Non-pigmented ciliary epithelial cell (primary cell): Measurements from ENCODE around the gene CAMTA1.
"Not testable (repeated sequence)": the region's sequence is repeated elsewhere in the genome, so short reads cannot be mapped to it uniquely, and the experiment has no call there.

Source experiments
- DNase-seq: peaks from one replicate; pipeline ENCODE4 v3.0.0-alpha.2; 2010; ENCODE audit warnings: low read depth

Gene CAMTA1

GRCh38 chr1:7679159-7679872, 894.1 kb downstream of the CAMTA1 start:
- no peak for DNase-seq

- no peak for DNase-seq
These were observed 894.6 kb downstream of the CAMTA1 start for GRCh38 chr1:7679873-7680206.

GRCh38 chr1:7680207-7680954, 895.1 kb downstream of the CAMTA1 start:
- DNase-seq = no peak

DNA sequence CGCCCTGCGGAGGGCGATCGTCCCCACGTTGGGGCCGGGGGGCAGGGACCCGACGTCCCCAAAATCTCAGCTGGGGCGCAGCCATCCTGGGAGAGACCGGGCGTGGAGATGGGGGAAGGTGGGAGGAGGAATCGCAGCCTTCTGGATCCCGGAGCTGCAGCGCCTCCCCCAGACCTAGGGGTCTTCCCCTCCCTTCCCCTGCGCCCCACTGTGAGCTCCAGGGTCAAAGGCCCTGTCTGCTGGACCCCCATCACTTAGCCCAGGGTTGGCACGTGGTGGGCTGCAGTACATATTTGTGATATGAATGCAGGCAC, 895.7 kb downstream of the CAMTA1 start:
- no peak for DNase-seq

DNA sequence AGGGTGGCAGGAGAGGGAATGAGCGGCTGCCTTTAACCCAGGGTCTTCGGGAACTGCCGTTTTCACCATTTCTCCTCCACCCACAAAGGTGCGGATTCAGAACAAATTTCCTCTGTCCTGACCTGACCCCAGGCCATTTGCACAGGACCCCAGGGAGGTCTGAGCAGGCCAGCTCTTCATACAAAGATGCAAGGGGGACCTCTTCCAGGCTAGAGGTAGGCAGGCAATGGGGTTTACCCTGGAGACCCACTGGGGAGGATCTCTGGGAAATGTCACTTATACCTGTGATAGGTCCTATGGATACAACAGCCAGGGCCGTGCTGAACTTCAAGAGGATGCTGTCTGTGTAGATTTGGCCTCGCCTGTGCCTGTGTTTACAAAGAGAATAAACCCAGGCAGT, 896.1 kb downstream of the CAMTA1 start:
- DNase-seq = no peak

GRCh38 chr1:7683521-7683920, 898.3 kb downstream of the CAMTA1 start:
- DNase-seq = no peak

DNA sequence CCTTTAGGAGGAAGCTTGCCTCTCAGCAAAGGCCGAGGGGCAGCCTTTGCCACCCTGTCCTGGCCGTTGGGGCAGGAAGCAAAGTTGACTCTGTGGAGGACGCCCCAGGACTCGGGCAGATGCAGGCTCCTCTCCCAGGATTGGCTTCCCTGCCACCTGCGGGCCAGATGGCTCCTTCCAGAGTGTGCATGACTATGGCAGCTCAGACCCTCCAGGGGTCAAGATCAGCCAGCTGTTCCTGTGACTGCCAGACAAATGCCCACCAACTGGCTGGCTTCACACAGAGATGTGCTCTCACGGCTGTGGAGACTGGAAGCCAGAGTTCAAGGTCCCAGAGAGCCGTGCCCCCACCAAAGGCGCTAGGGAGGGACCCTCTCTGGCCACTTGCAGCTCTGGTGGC, 898.9 kb downstream of the CAMTA1 start:
- no peak for DNase-seq

DNA sequence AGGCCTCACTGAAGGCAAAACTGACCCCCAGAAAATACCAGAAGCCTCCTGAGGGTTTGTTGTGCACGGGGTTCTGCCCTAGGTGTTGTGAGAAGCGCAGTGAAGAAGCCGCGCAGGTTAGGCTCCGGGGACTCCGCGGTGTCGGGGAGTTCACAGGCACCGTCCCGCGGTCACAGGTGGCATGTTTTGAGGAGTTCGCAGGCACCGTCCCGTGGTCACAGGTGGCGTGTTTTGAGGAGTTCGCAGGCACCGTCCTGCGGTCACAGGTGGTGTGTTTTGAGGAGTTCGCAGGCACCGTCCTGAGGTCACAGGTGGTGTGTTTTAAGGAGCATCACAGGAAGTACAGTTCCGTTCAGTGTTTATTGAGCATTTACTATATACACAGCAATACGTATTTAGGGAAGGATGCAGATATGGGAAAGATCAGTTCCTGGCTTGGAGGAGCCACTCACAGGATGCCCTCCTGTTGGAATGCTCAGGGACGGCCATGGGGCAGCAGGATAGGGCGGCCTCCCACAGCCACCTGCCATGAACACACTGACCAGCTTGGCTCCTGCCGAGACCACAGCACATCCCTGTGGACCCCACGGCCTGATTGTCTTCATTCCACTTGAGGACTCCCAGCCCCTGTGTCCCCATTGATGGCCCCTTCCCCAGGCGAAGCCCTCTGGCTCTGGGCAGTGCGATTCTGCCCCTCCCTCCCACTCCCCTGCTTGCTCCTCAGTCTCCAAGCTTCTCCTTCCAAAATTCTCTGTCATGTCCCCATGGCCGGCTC, 899.8 kb downstream of the CAMTA1 start:
- no peak for DNase-seq

DNA sequence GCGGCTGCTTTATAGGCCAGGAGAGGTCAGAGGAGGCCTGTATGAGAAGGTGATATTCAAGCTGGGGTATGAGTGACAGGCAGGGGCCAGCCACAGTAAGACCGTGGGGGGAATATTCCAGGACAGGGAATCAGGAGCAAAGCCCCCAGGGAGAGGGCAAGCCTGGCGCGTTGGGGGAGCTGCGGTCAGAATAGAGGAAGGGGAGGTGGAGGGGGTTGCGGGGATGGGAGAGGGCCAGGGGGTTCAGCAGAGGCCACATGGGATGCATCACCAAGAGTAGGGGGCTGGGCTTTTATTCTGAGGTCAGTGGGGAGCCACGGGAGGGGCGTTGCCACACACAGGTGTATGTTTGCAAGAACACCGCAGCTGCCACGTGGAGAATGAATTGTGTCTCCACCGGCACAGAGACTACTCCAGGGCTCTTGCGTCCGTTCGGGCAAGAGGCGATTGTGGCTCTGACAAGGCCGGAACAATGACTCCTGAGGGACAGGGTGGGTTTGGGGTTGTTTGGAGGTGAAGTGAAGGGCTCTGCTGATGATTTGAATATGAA, 901.1 kb downstream of the CAMTA1 start:
- no peak for DNase-seq

GRCh38 chr1:7687411-7687810, 902.2 kb downstream of the CAMTA1 start:
- no peak for DNase-seq

GRCh38 chr1:7688659-7689058, 903.4 kb downstream of the CAMTA1 start:
- DNase-seq = no peak

DNA sequence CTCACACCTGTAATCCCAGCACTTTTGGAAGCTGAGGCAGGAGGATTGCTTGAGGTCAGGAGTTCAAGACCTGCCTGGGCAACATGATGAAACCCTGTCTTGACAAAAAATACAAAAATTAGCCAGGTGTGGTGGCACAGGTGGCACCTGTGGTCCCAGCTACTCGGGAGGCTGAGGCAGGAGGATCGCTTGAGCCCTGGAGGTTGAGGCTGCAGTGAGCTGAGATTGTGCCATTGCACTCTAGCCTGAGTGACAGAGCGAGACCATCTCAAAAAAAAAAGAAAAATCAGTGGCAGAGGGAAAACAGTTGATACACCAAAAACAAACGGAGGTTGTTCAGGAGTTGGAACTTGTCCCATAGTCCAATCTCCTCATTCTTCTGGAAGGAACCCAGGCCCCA, 904.1 kb downstream of the CAMTA1 start:
- DNase-seq = not testable (repeated sequence)

DNA sequence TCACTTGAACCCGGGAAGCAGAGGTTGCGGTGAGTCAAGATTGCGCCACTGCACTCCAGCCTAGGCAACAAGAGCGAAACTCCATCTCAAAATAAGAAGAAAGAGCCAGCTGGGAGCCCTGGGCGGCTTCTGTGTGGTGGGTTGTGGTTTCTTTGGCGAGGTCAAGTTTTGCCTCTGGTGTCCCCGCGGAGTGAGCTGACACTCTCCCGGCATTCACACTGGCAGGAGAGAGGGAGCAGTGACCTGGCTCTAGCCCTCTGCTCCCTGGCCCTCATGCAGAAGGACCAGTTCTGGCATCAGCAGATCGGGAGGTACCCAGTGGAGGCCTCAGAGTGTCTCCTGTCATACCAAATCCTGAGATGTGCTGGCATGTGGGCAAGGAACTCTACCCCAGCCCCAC, 904.8 kb downstream of the CAMTA1 start:
- DNase-seq = no peak

DNA sequence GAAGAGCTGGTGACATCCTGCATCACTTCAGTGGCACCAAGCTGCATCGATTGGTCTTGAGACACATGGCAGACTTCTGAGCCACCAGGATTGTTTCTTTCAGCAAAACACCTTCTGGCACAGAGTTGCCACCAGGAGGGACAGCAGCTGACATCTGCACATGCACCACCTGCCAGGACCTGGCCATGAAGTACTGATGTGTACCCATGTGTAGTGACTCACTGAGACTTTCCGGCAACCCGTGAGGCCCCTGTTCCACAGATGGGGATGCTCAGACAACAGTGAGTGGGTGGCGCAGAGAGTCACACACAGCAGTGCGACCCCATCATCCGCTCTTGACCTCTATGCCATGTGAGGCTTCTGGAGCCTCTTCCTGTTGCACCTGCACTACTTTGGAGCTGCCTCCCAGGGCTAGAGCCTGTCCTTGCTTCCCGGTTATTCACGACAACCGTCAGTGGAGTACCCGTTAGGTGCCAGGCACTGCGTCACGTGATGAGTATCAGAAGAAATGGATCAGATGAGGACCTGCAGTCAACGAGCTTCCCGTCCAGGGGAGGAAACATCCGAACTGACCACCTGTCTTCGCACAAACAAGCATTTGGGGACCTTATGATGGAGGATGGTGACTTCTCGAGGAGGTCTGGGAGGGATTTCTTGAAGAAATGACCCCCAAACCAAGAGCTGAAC, 905.4 kb downstream of the CAMTA1 start:
- no peak for DNase-seq

DNA sequence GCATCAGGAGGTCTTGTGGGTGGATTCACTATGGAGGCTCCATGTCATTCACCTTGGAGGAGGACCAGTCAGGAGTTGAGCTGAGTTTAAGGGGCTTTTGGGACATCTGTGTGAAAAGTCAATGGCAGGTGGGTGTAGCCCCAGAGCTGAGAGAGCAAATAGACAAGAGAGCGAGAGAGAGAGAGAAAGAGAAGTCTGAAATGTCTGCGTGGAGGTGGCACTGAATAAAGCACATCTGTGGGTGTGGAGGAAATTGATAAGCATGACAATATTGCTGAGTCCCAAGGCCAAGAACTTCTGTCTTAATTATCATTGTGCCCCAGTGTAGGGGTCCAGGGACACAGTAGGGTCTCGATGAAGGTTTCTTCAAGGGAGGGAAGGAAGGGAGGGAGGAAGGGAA, 906.3 kb downstream of the CAMTA1 start:
- DNase-seq = no peak

GRCh38 chr1:7692005-7692404, 906.8 kb downstream of the CAMTA1 start:
- no peak for DNase-seq

GRCh38 chr1:7693037-7693436, 907.8 kb downstream of the CAMTA1 start:
- DNase-seq = not testable (repeated sequence)

- DNase-seq = no peak
These were observed 908.4 kb downstream of the CAMTA1 start for GRCh38 chr1:7693662-7694061.

DNA sequence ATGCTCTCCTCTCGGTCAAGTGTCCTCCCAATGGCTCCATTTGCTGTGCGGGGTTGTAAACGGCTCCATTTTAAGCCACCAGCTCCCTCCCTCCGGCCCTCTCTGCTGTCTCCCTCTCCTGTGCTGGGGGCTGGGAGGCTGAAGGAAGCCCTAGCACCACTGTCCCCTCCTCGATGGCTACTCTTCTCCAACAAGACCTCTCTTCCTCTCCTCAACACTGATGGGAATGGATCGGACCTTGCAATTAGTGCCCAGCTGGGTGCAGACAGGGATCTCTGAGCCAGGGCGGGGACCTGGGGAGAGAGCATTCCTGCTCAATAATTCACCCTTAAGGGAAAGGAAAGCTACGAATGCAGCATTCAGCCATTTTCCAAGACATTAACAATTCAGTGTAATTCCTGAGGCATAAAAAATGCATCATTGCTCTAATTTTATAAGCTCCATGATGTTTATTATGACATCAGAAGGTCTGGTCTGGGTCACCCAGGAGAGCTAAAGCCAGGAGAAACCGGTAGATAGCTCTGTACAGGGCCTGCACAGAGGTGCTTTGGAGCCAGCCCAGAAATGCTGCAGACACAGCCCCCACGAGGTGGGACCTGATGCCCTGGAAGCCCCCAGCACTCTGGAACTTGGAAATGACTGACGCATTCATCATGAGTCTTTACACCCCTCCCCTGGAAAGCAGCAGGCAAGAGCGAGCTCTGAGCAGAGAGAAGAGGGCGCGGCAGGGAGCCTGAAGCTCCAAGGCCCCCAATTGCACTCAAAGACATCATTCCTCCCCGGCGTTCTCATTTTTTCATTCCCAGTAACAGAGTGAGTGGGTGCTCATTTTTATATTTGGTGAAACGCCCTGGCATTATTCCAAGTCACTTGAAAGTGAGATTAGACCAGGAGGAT, 909.6 kb downstream of the CAMTA1 start:
- no peak for DNase-seq

DNA sequence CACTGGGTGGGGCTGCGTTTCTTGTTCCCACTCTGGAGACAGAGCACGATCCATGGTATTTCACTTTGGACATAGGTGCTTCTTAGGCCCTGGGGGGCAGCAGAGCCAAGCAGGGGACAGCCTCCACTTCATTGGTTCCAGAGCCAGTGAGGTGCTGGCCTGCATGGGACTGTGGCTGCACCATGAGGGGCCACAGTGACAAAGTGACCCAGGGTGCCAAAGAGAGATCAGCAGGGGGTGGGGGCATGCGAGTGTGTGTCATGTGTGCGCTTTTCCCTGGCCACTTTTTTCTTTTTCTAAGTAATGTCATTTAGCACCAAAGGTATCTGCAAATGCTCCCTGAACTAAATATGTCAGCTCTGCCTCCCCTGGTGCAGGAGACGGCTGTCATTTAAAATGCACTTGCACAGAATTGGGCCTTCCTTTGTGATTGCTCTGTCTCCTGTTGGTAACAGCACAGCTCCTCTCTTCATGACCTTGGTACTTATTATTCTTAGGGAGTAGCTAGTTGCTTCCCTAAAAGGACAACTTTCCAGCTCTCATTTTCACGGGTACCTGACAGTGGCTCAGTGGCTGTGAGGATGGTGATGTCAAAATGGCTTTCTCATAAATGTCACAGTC, 910.4 kb downstream of the CAMTA1 start:
- no peak for DNase-seq

DNA sequence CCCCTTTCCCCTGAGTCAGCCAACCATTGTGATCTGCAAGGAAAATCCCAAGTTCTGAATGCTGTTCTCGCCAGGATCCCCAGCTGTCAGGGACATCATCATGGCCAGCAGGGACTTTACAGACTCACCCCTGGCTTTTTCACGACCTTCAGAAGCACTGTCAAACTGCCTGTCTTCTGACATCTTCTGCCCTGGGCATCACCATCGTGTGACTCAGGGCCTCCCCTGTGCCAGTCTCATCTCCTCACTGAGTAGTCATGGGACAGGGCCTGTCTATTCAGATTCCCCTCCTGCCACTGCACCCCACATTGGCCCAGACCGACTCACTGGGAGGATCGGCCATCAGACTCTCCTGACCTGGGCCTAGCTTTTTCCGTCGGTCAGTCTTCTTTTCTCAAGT, 913.4 kb downstream of the CAMTA1 start:
- no peak for DNase-seq
